ENCODE results near the gene MAGI3.

Gene MAGI3

DNA sequence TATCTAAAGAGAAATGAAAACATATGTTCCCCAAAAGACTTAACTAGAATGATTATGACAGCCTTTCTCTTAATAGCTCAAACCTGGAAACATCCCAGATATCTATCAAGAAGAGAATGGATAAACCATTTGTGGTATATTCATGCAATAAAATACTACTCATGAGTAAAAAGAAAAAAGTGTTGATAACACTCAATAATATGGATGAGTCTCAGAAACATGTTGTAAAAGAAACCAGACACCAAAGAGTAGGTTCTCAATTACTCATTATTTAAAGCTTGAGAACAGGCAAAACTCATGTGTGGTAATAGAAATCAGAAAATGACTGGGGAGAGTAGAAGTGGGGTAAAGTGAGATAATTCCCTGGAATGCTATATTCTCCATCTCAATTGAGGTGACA, 214.8 kb downstream of the MAGI3 start:
- H3K4me3 ChIP-seq (ENCODE audit: low read depth, low read length): no peak overlapping the region
- TF ChIP-seq, protein P1, sequence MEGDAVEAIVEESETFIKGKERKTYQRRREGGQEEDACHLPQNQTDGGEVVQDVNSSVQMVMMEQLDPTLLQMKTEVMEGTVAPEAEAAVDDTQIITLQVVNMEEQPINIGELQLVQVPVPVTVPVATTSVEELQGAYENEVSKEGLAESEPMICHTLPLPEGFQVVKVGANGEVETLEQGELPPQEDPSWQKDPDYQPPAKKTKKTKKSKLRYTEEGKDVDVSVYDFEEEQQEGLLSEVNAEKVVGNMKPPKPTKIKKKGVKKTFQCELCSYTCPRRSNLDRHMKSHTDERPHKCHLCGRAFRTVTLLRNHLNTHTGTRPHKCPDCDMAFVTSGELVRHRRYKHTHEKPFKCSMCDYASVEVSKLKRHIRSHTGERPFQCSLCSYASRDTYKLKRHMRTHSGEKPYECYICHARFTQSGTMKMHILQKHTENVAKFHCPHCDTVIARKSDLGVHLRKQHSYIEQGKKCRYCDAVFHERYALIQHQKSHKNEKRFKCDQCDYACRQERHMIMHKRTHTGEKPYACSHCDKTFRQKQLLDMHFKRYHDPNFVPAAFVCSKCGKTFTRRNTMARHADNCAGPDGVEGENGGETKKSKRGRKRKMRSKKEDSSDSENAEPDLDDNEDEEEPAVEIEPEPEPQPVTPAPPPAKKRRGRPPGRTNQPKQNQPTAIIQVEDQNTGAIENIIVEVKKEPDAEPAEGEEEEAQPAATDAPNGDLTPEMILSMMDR (IDR thresholded peaks at IDR 0.05; ENCODE audit: low read depth, low read length): no peak

DNA sequence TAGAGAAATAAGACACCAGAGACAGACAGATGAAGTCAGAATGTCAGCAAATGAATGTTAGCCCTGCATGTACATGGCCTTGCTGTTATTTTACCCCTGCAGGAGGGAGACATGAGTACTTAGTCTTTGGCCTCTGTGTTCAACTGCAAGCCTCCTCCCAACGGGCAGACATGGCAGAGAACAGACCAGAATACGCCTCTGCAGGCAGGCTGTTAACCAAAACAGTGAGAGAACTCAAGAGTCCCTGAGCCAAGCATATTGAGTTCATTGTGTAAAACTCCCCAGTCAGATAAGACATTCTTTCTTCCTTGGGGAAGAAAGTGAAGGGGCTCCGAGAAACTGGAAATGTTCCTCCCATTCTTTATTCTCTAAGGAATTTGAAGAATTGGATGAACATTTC, 218.1 kb downstream of the MAGI3 start:
- H3K4me3 ChIP-seq (ENCODE audit: low read depth, low read length): no peak overlapping the region
- TF ChIP-seq, protein P1 (IDR thresholded peaks at IDR 0.05; ENCODE audit: low read depth, low read length): no peak

DNA sequence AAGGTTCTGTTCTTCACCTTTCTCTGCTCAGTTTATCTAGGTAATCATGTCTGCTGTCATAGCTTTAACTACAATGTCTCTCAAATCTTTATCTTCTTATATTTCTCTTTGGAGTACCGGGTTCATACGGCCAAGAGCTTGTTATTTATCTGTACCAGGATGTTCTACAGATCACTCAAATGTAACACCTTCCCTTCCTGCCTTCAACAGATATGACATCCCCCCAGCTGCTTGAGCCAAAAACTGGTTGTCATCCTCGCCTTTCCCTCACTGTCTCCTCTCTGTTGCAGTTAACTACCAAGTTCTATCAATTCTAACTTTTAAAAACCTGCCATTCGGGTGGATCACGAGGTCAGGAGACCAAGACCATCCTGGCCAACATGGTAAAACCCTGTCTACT, 220.1 kb downstream of the MAGI3 start:
- no peak overlapping the region for H3K4me3 ChIP-seq (ENCODE audit: low read depth, low read length)
- TF ChIP-seq, protein P1 (IDR thresholded peaks at IDR 0.05; ENCODE audit: low read depth, low read length): no peak

DNA sequence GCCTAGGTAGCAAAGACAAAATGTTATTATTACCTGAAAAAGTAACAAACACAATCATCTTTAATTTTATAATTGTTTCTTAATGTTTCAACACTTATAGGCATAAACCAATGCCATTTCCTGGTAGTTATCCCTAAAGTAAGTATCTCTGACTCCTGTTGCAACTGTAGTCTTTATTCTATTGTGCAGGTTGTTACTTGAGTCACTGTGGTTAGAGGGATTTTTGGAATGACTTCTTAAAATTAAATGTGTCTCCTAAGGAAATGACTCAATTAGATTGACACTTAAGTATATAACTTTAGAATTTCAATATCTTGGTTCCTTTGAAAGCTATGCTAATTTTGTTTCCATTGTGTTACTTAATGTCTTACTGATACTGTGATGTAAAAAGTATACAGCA, 225.1 kb downstream of the MAGI3 start:
- TF ChIP-seq, protein P1 (IDR thresholded peaks at IDR 0.05; ENCODE audit: low read depth, low read length): no peak
- H3K4me3 ChIP-seq (ENCODE audit: low read depth, low read length): no peak overlapping the region

DNA sequence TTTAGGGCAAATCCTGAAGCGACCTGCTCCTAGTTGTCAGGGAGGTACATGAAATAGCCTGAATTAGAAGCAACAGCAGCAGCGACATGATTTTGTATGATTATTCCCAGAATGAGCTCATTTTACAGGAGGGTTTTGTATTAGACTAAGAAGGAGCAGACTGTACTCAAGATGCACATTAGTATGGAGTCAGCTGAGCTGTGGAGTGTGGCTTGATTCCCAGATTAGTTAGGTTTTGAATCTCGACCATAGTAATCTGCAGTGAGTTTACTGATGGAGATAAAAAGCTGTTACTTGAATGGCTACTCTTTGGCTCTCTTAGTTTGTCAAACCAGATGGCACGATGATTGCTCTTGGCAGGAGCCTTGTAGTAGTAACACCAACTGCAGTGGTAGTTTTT, 225.8 kb downstream of the MAGI3 start:
- TF ChIP-seq, protein P1 (IDR thresholded peaks at IDR 0.05; ENCODE audit: low read depth, low read length): no peak
- no peak overlapping the region for H3K4me3 ChIP-seq (ENCODE audit: low read depth, low read length)

GRCh38 chr1:113617438-113618141, 227.3 kb downstream of the MAGI3 start:
- no peak overlapping the region for H3K4me3 ChIP-seq (ENCODE audit: low read depth, low read length)
- TF ChIP-seq, protein P1 (IDR thresholded peaks at IDR 0.05; ENCODE audit: low read depth, low read length): no peak

DNA sequence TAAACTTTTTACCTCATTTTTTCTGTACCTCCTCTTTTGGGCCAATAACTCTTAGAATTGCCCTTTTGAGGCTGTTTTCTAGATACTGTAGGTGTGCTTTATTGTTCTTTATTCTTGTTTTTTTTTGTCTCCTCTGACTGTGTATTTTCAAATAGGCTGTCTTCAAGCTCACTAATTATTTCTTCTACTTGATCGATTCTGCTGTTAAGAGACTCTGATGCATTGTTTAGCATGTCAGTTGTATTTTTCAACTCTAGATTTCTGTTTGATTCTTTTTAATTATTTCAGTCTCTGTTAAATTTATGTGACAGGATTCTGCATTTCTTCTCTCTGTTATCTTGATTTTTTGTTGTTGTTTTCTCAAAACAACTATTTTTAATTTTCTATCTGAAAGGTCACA, 238.7 kb downstream of the MAGI3 start:
- TF ChIP-seq, protein P1 (IDR thresholded peaks at IDR 0.05; ENCODE audit: low read depth, low read length): no peak
- H3K4me3 ChIP-seq (ENCODE audit: low read depth, low read length): no peak overlapping the region
